Measurements from ENCODE around the gene NR1H4. TPM values are rescaled to one million over a fixed set of nuclear protein-coding genes. Genes with fewer than 3 reads are reported as not detected.

NR1H4 gene
- total RNA-seq, 1 experiment from 2014 or later: not detected

DNA sequence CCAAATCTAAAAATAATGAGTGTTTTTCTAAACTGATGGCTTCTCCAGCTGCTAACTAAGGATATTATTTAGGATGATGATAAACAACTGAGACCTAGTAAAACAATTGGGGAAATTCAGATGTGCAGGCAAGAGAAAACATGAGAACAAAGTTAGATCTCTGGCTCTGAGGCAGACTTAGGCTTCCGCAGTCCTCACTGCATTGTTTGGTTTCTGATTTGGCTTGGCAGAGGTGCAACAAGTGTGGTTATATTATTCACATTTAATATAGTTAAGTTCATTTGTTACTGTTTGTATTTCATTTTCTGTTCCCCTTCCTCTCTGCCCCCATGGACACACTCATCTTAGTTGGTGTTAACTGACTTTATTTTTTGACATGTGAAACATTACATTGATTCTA is 30.2 kb upstream of the NR1H4 start:
- no TSS peak for BruUV-seq (replicated peaks)
- no peaks in the 10 kb centered on the region for H3K36me3 Mint-ChIP-seq (ENCODE audit: insufficient read depth, unreplicated experiment)
- Histone ChIP-seq H3K36me3 (ENCODE audit: control insufficient read depth, insufficient read depth, low read length) (no peaks in the 10 kb centered on the region), H3K9me3 (no peaks in the 10 kb centered on the region), H3K27me3 (replicated peaks; ENCODE audit: control insufficient read depth, insufficient read depth, low read length) (no peaks in the 10 kb centered on the region), H3K4me1 (peaks cover 19% of the 10 kb centered on the region), H3K4me3 (ENCODE audit: low read depth, low read length) (no peak overlapping the region)
- POLR2A ChIA-PET: no interaction called here
- H3K4me1 Mint-ChIP-seq (ENCODE audit: low read depth, unreplicated experiment): peaks cover 13% of the 10 kb centered on the region
- no peaks in the 10 kb centered on the region for H3K27me3 Mint-ChIP-seq (ENCODE audit: insufficient read depth, unreplicated experiment)
- intact Hi-C loops (cut with micrococcal nuclease; ENCODE audit: unreplicated experiment): no loop called here
- CTCF ChIA-PET: interaction anchor here (1.3 kb wide), 1 partner anchor 38 kb away, joined by 3 read pairs; no protein-coding TSS in a partner anchor
- H3K9me3 Mint-ChIP-seq (ENCODE audit: unreplicated experiment): peaks cover 7% of the 10 kb centered on the region
- TF ChIP-seq, protein P1, sequence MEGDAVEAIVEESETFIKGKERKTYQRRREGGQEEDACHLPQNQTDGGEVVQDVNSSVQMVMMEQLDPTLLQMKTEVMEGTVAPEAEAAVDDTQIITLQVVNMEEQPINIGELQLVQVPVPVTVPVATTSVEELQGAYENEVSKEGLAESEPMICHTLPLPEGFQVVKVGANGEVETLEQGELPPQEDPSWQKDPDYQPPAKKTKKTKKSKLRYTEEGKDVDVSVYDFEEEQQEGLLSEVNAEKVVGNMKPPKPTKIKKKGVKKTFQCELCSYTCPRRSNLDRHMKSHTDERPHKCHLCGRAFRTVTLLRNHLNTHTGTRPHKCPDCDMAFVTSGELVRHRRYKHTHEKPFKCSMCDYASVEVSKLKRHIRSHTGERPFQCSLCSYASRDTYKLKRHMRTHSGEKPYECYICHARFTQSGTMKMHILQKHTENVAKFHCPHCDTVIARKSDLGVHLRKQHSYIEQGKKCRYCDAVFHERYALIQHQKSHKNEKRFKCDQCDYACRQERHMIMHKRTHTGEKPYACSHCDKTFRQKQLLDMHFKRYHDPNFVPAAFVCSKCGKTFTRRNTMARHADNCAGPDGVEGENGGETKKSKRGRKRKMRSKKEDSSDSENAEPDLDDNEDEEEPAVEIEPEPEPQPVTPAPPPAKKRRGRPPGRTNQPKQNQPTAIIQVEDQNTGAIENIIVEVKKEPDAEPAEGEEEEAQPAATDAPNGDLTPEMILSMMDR (IDR thresholded peaks at IDR 0.05; ENCODE audit: insufficient read depth in 1 of 2, low read depth in 1 of 2, low read length in 1 of 2, severe bottlenecking in 1 of 2, unreplicated experiment in 1 of 2): no peak
- H3K4me3 Mint-ChIP-seq (ENCODE audit: unreplicated experiment): no peak overlapping the region
- no peak overlapping the region for H3K27ac Mint-ChIP-seq (ENCODE audit: unreplicated experiment)
- DNase-seq: no peak

DNA sequence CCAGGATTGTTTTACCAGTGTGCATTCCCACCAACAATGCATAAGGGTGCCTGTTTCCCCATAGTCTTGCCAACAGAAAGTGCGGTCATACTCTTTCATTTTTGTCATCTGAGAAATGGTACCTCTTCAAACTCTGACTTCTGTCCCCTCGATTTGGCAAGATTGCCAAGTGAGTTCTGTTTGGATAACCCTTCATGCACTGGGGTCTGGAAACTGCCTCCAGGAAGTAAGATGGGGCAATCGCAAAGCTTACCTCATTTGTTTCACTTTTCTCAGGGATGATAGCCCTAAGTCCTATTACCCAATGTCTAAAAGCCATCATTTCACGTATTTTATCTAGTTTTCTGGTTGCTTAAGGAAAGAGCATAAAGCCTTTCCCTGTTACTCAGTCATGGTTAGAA is 28.6 kb upstream of the NR1H4 start:
- Histone ChIP-seq H3K9me3 (no peaks in the 10 kb centered on the region), H3K4me1 (peaks cover 17% of the 10 kb centered on the region; the same call in 1 of the 2 replicates), H3K27me3 (replicated peaks; ENCODE audit: control insufficient read depth, insufficient read depth, low read length) (no peaks in the 10 kb centered on the region), H3K4me3 (ENCODE audit: low read depth, low read length) (no peak overlapping the region), H3K36me3 (ENCODE audit: control insufficient read depth, insufficient read depth, low read length) (no peaks in the 10 kb centered on the region)
- CTCF ChIA-PET: no interaction called here
- TF ChIP-seq, protein P1 (IDR thresholded peaks at IDR 0.05; ENCODE audit: insufficient read depth in 1 of 2, low read depth in 1 of 2, low read length in 1 of 2, severe bottlenecking in 1 of 2, unreplicated experiment in 1 of 2): no peak
- Mint-ChIP-seq H3K27ac (ENCODE audit: unreplicated experiment) (no peak overlapping the region), H3K4me3 (ENCODE audit: unreplicated experiment) (no peak overlapping the region), H3K36me3 (ENCODE audit: insufficient read depth, unreplicated experiment) (no peaks in the 10 kb centered on the region), H3K27me3 (ENCODE audit: insufficient read depth, unreplicated experiment) (no peaks in the 10 kb centered on the region), H3K4me1 (ENCODE audit: low read depth, unreplicated experiment) (peaks cover 13% of the 10 kb centered on the region), H3K9me3 (ENCODE audit: unreplicated experiment) (peaks cover 7% of the 10 kb centered on the region)
- BruUV-seq (replicated peaks): no TSS peak
- DNase-seq: no peak
- POLR2A ChIA-PET: no interaction called here
- intact Hi-C loops (cut with micrococcal nuclease; ENCODE audit: unreplicated experiment): no loop called here

DNA sequence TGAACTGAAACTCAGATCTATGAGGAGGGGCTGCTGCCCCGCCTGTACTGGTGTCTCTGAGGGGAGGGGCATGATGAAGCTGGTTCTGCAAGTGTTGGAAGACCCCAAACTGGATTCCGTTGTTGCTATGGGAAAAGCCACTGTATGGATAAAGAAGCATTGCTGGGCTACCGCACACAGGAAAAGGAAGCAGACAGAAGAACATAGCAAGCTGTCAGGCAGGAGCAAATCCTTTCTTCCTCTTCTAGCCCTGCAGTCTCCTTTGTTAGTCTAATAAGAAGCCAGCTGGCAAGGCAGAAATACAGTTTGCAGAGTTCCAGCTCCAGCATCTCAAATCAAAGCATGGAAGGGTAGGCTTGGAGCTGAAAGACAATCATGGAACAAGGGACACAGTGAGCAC is 26.3 kb upstream of the NR1H4 start:
- ChIA-PET POLR2A (no interaction called here), CTCF (no interaction called here)
- Mint-ChIP-seq H3K27ac (ENCODE audit: unreplicated experiment) (no peak overlapping the region), H3K4me3 (ENCODE audit: unreplicated experiment) (no peak overlapping the region), H3K27me3 (ENCODE audit: insufficient read depth, unreplicated experiment) (no peaks in the 10 kb centered on the region), H3K9me3 (ENCODE audit: unreplicated experiment) (peaks cover 6% of the 10 kb centered on the region), H3K36me3 (ENCODE audit: insufficient read depth, unreplicated experiment) (no peaks in the 10 kb centered on the region), H3K4me1 (ENCODE audit: low read depth, unreplicated experiment) (peaks cover 7% of the 10 kb centered on the region)
- Histone ChIP-seq H3K4me1 (peaks cover 10% of the 10 kb centered on the region; the same call in 1 of the 2 replicates), H3K36me3 (ENCODE audit: control insufficient read depth, insufficient read depth, low read length) (no peaks in the 10 kb centered on the region), H3K9me3 (no peaks in the 10 kb centered on the region), H3K27me3 (replicated peaks; ENCODE audit: control insufficient read depth, insufficient read depth, low read length) (no peaks in the 10 kb centered on the region), H3K4me3 (ENCODE audit: low read depth, low read length) (no peak overlapping the region)
- TF ChIP-seq, protein P1 (IDR thresholded peaks at IDR 0.05; ENCODE audit: insufficient read depth in 1 of 2, low read depth in 1 of 2, low read length in 1 of 2, severe bottlenecking in 1 of 2, unreplicated experiment in 1 of 2): no peak
- intact Hi-C loops (cut with micrococcal nuclease; ENCODE audit: unreplicated experiment): no loop called here
- BruUV-seq (replicated peaks): no TSS peak
- no peak for DNase-seq

All from Caco-2 (cell line).